Measurements from ENCODE around the gene VSTM4. TPM values are rescaled to one million over a fixed set of nuclear protein-coding genes. Genes with fewer than 3 reads are reported as not detected.
A peak's percentile ranks its signal among the peaks of the same experiment; 100 is the strongest.

Gene VSTM4
- total and polyA plus RNA-seq, 11 donors = 5.6 to 22.1 (median 15.8) TPM

- DNase-seq (peak in 4 of 5 donors; percentile 54 to 69 (median 56)), ATAC-seq (peak; percentile 48 to 79 (median 60))
- TF ChIP-seq CTCF (IDR thresholded peaks at IDR 0.05) (no peak), POLR2A (IDR thresholded peaks at IDR 0.05) (no peak)
- Histone ChIP-seq H3K4me1 (peaks cover 0 to 52% (median 27%) of the 10 kb centered on the region in 12 donors), H3K27ac (peak overlapping the region in 6 of 12 donors; percentile 22 to 57 (median 40)), H3K27me3 (no peaks in the 10 kb centered on the region), H3K9me3 (peaks cover 0 to 26% (median 2%) of the 10 kb centered on the region in 12 donors), H3K4me3 (no peak overlapping the region), H3K36me3 (peaks cover 0 to 28% (median 8%) of the 10 kb centered on the region in 9 donors)
- intact Hi-C loops (cut with DNase I) = loop anchor here in 2 of 10 donors (5.0 to 10.0 kb wide), 2 partner anchors 54 to 56 kb away; partner anchors contain the start of gene VSTM4 (in 1 of the 2)
- WGBS, 4 donors = 54 to 69% (median 61%) methylated on average over 7 of the region's 7 CpGs
These were observed 56.7 kb downstream of the VSTM4 start for GRCh38 chr10:49058463-49059255.

- WGBS, 4 donors = 95 to 99% (median 97%) methylated on average over 7 of the region's 7 CpGs
- Histone ChIP-seq H3K4me1 (peaks cover 0 to 63% (median 33%) of the 10 kb centered on the region in 12 donors), H3K9me3 (peaks cover 0 to 20% (median under 1%) of the 10 kb centered on the region in 12 donors), H3K36me3 (peaks cover 0 to 15% (median 0%) of the 10 kb centered on the region in 9 donors), H3K4me3 (no peak overlapping the region), H3K27ac (peak overlapping the region in 6 of 12 donors; percentile 1 to 57 (median 11)), H3K27me3 (no peaks in the 10 kb centered on the region)
- intact Hi-C loops (cut with DNase I) = loop anchor here in 2 of 10 donors (5.0 to 10.0 kb wide), 2 partner anchors 55 to 57 kb away; partner anchors contain the start of gene VSTM4 (in 1 of the 2)
- no peak for ATAC-seq
- DNase-seq = no peak
- TF ChIP-seq CTCF (IDR thresholded peaks at IDR 0.05) = no peak
- TF ChIP-seq POLR2A (IDR thresholded peaks at IDR 0.05) = no peak
These were observed 58.0 kb downstream of the VSTM4 start for GRCh38 chr10:49057231-49057880.

- Histone ChIP-seq H3K4me3 (no peak overlapping the region), H3K27me3 (no peaks in the 10 kb centered on the region), H3K9me3 (peaks cover 0 to 12% (median 0%) of the 10 kb centered on the region in 12 donors), H3K36me3 (peaks cover 0 to 8% (median 0%) of the 10 kb centered on the region in 9 donors), H3K4me1 (peaks cover 0 to 63% (median 33%) of the 10 kb centered on the region in 12 donors), H3K27ac (no peak overlapping the region)
- DNase-seq (no peak), ATAC-seq (peak in 1 of 4 donors; percentile 9)
- TF ChIP-seq CTCF (IDR thresholded peaks at IDR 0.05) (no peak), POLR2A (IDR thresholded peaks at IDR 0.05) (no peak)
- intact Hi-C loops (cut with DNase I) = loop anchor here in 2 of 10 donors (5.0 to 10.0 kb wide), 2 partner anchors 56 to 58 kb away; partner anchors contain the start of gene VSTM4 (in 1 of the 2)
- 65 to 100% (median 86%) methylated on average over 1 of the region's 1 CpG for WGBS, 4 donors
These were observed 59.0 kb downstream of the VSTM4 start for GRCh38 chr10:49056356-49056755.

Measured in heart left ventricle (tissue), 16 donors.